Activated CD4-positive, alpha-beta T cell treated with anti-CD3 and anti-CD28 coated beads for 48 hours (primary cell): ENCODE data around the gene TMA7.
"Not testable (repeated sequence)": the region's sequence is repeated elsewhere in the genome, so short reads cannot be mapped to it uniquely, and the experiment has no call there.

Source experiments
- DNase-seq: peaks from one replicate; pipeline ENCODE4 v3.0.0-alpha.2; 2020

Gene TMA7

GRCh38 chr3:48470286-48470685, 30.2 kb downstream of the TMA7 start:
- DNase-seq, result no peak

GRCh38 chr3:48472673-48472922, 32.5 kb downstream of the TMA7 start:
- DNase-seq, result no peak

- peak; percentile 98 for DNase-seq
Measured at GRCh38 chr3:48472923-48473616, 33.0 kb downstream of the TMA7 start.

GRCh38 chr3:48473617-48473952, 33.5 kb downstream of the TMA7 start:
- DNase-seq, result no peak

GRCh38 chr3:48474031-48474430, 34.0 kb downstream of the TMA7 start:
- DNase-seq, result not testable (repeated sequence)

- DNase-seq, result no peak
Measured at GRCh38 chr3:48474619-48475018, 34.6 kb downstream of the TMA7 start.

GRCh38 chr3:48475188-48475587, 35.1 kb downstream of the TMA7 start:
- DNase-seq, result no peak

GRCh38 chr3:48476426-48477053, 36.5 kb downstream of the TMA7 start:
- no peak for DNase-seq

GRCh38 chr3:48477959-48478520, 38.0 kb downstream of the TMA7 start:
- DNase-seq, result no peak

- peak; percentile 61 for DNase-seq
Measured at GRCh38 chr3:48478626-48479555, 38.8 kb downstream of the TMA7 start.

- not testable (repeated sequence) for DNase-seq
Measured at GRCh38 chr3:48480891-48481290, 40.8 kb downstream of the TMA7 start.

- DNase-seq, result not testable (repeated sequence)
Measured at GRCh38 chr3:48482822-48483221, 42.8 kb downstream of the TMA7 start.

GRCh38 chr3:48486952-48487351, 46.9 kb downstream of the TMA7 start:
- DNase-seq, result no peak

- DNase-seq, result no peak
Measured at GRCh38 chr3:48492461-48493202, 52.6 kb downstream of the TMA7 start.

GRCh38 chr3:48493203-48493501, 53.1 kb downstream of the TMA7 start:
- DNase-seq, result no peak
